HG02571 (cell line): Measurements from ENCODE around the gene DCTN1.
"Not testable (repeated sequence)": the region's sequence is repeated elsewhere in the genome, so short reads cannot be mapped to it uniquely, and the experiment has no call there.

ENCODE experiments used
- ATAC-seq: cut with Tn5 transposase; IDR thresholded peaks from one replicate; pipeline ENCODE4 v1.9.1; 2021; ENCODE audit warnings: mild to moderate bottlenecking, moderate library complexity; ENCODE audit not compliant: unreplicated experiment

DCTN1 gene

GRCh38 chr2:74372674-74373073 lies 7.4 kb downstream of the DCTN1 start:
- no peak for ATAC-seq

- ATAC-seq, result no peak
These were observed 8.7 kb downstream of the DCTN1 start for GRCh38 chr2:74371421-74371820.

- ATAC-seq, result no peak
These were observed 10.1 kb downstream of the DCTN1 start for GRCh38 chr2:74369976-74370375.

- ATAC-seq, result no peak
These were observed 11.6 kb downstream of the DCTN1 start for GRCh38 chr2:74368499-74368898.

GRCh38 chr2:74367789-74368188 lies 12.3 kb downstream of the DCTN1 start:
- ATAC-seq, result no peak

- ATAC-seq, result no peak
These were observed 14.1 kb downstream of the DCTN1 start for GRCh38 chr2:74366036-74366435.

GRCh38 chr2:74364533-74365505 lies 15.3 kb downstream of the DCTN1 start:
- no peak for ATAC-seq

GRCh38 chr2:74361327-74361726 lies 18.8 kb downstream of the DCTN1 start:
- ATAC-seq, result no peak

GRCh38 chr2:74357627-74358026 lies 22.5 kb downstream of the DCTN1 start:
- no peak for ATAC-seq

- no peak for ATAC-seq
These were observed 30.2 kb downstream of the DCTN1 start for GRCh38 chr2:74349889-74350288.

- no peak for ATAC-seq
These were observed 32.4 kb downstream of the DCTN1 start for GRCh38 chr2:74347742-74348141.

- no peak for ATAC-seq
These were observed 32.8 kb downstream of the DCTN1 start for GRCh38 chr2:74347303-74347702.

- no peak for ATAC-seq
These were observed 34.7 kb downstream of the DCTN1 start for GRCh38 chr2:74345272-74345943.

- ATAC-seq, result no peak
These were observed 36.8 kb downstream of the DCTN1 start, which contains the start of gene SLC4A5 for GRCh38 chr2:74343316-74343715. TSS of gene SLC4A5 (minus strand) at chr2:74343416. CDS start at chr2:74315023, 28,393 bp downstream.

GRCh38 chr2:74336227-74336626 lies 43.9 kb downstream of the DCTN1 start:
- ATAC-seq, result not testable (repeated sequence)

- no peak for ATAC-seq
These were observed 45.2 kb downstream of the DCTN1 start for GRCh38 chr2:74334931-74335333.

GRCh38 chr2:74333896-74334586 lies 46.1 kb downstream of the DCTN1 start:
- ATAC-seq, result no peak

- ATAC-seq, result no peak
These were observed 46.9 kb downstream of the DCTN1 start for GRCh38 chr2:74333175-74333574.

- ATAC-seq, result no peak
These were observed 47.4 kb downstream of the DCTN1 start for GRCh38 chr2:74332550-74333174.

- ATAC-seq, result no peak
These were observed 51.5 kb downstream of the DCTN1 start for GRCh38 chr2:74328573-74328972.

- no peak for ATAC-seq
These were observed 52.0 kb downstream of the DCTN1 start for GRCh38 chr2:74328074-74328473.
